CD14-positive monocyte (primary cell): ENCODE measurements around the gene LRIT1. TPM values are rescaled to one million over a fixed set of nuclear protein-coding genes. Genes with fewer than 3 reads are reported as not detected.

Experiments used
- DNase-seq, 3 donors: peaks; one replicate each; pipeline ENCODE4 v3.0.0-alpha.2; 2011 to 2022
- H2AFZ ChIP-seq: 2 replicates; pipeline ENCODE4 v1.6.0; 2012; ENCODE audit warnings: mild to moderate bottlenecking, low read depth, low read length, inconsistent platforms; ENCODE audit not compliant: insufficient read depth, poor library complexity, severe bottlenecking
- H3K27ac ChIP-seq, 2 donors: 1 replicate in 1 of 2; 2 replicates in 1 of 2; pipeline ENCODE4 v1.5.1; 2012 to 2013; ENCODE audit warnings: low read length in 2 of 2, control low read depth in 1 of 2, inconsistent platforms in 1 of 2, low read depth in 1 of 2, mild to moderate bottlenecking in 1 of 2
- H3K27me3 ChIP-seq, 2 donors: one replicate each; pipeline versions ENCODE4 v1.6.0 to v1.6.1; 2011 to 2013; ENCODE audit warnings: low read length in 2 of 2; ENCODE audit not compliant: control insufficient read depth in 2 of 2, insufficient read depth in 2 of 2
- H3K36me3 ChIP-seq, 2 donors: replicated peaks in 1 of 2; 1 replicate in 1 of 2; 2 replicates in 1 of 2; pipeline versions ENCODE4 v1.5.1 to v1.6.1; 2012 to 2013; ENCODE audit warnings: low read length in 2 of 2, control low read depth in 1 of 2, inconsistent platforms in 1 of 2, mild to moderate bottlenecking in 1 of 2; ENCODE audit not compliant: insufficient read depth in 2 of 2, control insufficient read depth in 1 of 2
- H3K4me1 ChIP-seq, 2 donors: 1 replicate in 1 of 2; 2 replicates in 1 of 2; pipeline versions ENCODE4 v1.5.1 to v1.6.1; 2012 to 2013; ENCODE audit warnings: low read length in 2 of 2, control low read depth in 1 of 2, inconsistent platforms in 1 of 2, mild to moderate bottlenecking in 1 of 2, moderate library complexity in 1 of 2; ENCODE audit not compliant: insufficient read depth in 2 of 2, control insufficient read depth in 1 of 2
- H3K4me2 ChIP-seq: replicated peaks from 2 replicates; pipeline ENCODE3; 2012; ENCODE audit warnings: low read length, moderate library complexity, mild to moderate bottlenecking; ENCODE audit not compliant: poor library complexity, severe bottlenecking; ENCODE audit errors: extremely low read depth
- H3K4me3 ChIP-seq, 3 experiments: fragments of 200-600 bp in 1 of 3; sonication (generic) in 1 of 3; replicated peaks in 1 of 3; 1 replicate in 2 of 3; 2 replicates in 1 of 3; pipeline ENCODE4 v1.5.1; 2011 to 2013; ENCODE audit warnings: low read length in 3 of 3, mild to moderate bottlenecking in 3 of 3, control low read depth in 2 of 3, low read depth in 2 of 3, inconsistent platforms in 1 of 3, moderate library complexity in 1 of 3
- H3K79me2 ChIP-seq: 2 replicates; pipeline ENCODE4 v1.6.0; 2012; ENCODE audit warnings: mild to moderate bottlenecking, control low read depth, inconsistent platforms, low read length, moderate library complexity; ENCODE audit not compliant: insufficient read depth
- H3K9ac ChIP-seq: 2 replicates; pipeline ENCODE4 v1.6.0; 2017; ENCODE audit warnings: low read length, mild to moderate bottlenecking; ENCODE audit not compliant: insufficient read depth, poor library complexity, severe bottlenecking
- H3K9me3 ChIP-seq, 2 donors: replicated peaks in 1 of 2; 1 replicate in 1 of 2; 2 replicates in 1 of 2; pipeline versions ENCODE4 v1.5.1 to v1.6.1; 2012 to 2013; ENCODE audit warnings: low read length in 2 of 2, control low read depth in 1 of 2; ENCODE audit not compliant: control insufficient read depth in 1 of 2, insufficient read depth in 1 of 2
- H4K20me1 ChIP-seq: 2 replicates; pipeline ENCODE4 v1.6.0; 2012; ENCODE audit warnings: mild to moderate bottlenecking, low read length, control low read depth, moderate library complexity; ENCODE audit not compliant: insufficient read depth
- H3K27ac Mint-ChIP-seq, 7 donors: one replicate each; pipeline ENCODE4 v1.8.0; 2020; ENCODE audit warnings: mild to moderate bottlenecking in 7 of 7, mixed read lengths in 7 of 7, moderate library complexity in 6 of 7, inconsistent platforms in 2 of 7
- H3K27me3 Mint-ChIP-seq, 3 donors: one replicate each; pipeline ENCODE4 v1.8.0; 2021 to 2022; ENCODE audit warnings: low read depth in 3 of 3, mild to moderate bottlenecking in 3 of 3, mixed read lengths in 3 of 3, moderate library complexity in 3 of 3, inconsistent platforms in 1 of 3
- H3K36me3 Mint-ChIP-seq, 2 donors: one replicate each; pipeline ENCODE4 v1.8.0; 2020; ENCODE audit warnings: mixed read lengths in 2 of 2, inconsistent platforms in 1 of 2, mild to moderate bottlenecking in 1 of 2
- H3K4me1 Mint-ChIP-seq: one replicate; pipeline ENCODE4 v1.8.0; 2020; ENCODE audit warnings: mild to moderate bottlenecking, mixed read lengths
- H3K4me3 Mint-ChIP-seq, 2 donors: one replicate each; pipeline ENCODE4 v1.8.0; 2020; ENCODE audit warnings: mild to moderate bottlenecking in 2 of 2, mixed read lengths in 2 of 2, moderate library complexity in 1 of 2
- H3K9me3 Mint-ChIP-seq, 7 donors: one replicate each; pipeline ENCODE4 v1.8.0; 2020 to 2022; ENCODE audit warnings: mixed read lengths in 7 of 7, mild to moderate bottlenecking in 6 of 7, moderate library complexity in 6 of 7, inconsistent platforms in 2 of 7
- CTCF ChIP-seq: fragments of 200-600 bp; IDR thresholded peaks from one replicate; pipeline ENCODE4 v1.8.0; 2022; ENCODE audit warnings: antibody characterized with exemption, mild to moderate bottlenecking
- WGBS: methylation state at CpG from one replicate; pipeline ENCODE4 v1.1.5; 2013; ENCODE audit warnings: missing lambda C conversion rate; ENCODE audit not compliant: insufficient coverage; 5-methylcytosine and 5-hydroxymethylcytosine counted together
- intact Hi-C, 2 donors: fragments of 100-400 bp; cut with micrococcal nuclease; formaldehyde crosslinking; loops; one replicate each; pipeline versions ENCODE4 v1.15.0 to v1.15.1; 2023
- polyA plus RNA-seq, 3 donors: library from polyadenylated mRNA; depleted of rRNA in 1 of 3; unstranded in 2 of 3; stranded (reverse) in 1 of 3; fragments of 300-500 nt in 2 of 3; fragments of >200 nt in 1 of 3; fragmentation: Illumina TruSeq in 2 of 3; gene quantifications; 1 replicate in 2 of 3; 2 replicates in 1 of 3; pipeline ENCODE4 v1.2.3, GENCODE V29; 2012 to 2021

The LRIT1 gene
- polyA plus RNA-seq, 3 donors = not detected

DNA sequence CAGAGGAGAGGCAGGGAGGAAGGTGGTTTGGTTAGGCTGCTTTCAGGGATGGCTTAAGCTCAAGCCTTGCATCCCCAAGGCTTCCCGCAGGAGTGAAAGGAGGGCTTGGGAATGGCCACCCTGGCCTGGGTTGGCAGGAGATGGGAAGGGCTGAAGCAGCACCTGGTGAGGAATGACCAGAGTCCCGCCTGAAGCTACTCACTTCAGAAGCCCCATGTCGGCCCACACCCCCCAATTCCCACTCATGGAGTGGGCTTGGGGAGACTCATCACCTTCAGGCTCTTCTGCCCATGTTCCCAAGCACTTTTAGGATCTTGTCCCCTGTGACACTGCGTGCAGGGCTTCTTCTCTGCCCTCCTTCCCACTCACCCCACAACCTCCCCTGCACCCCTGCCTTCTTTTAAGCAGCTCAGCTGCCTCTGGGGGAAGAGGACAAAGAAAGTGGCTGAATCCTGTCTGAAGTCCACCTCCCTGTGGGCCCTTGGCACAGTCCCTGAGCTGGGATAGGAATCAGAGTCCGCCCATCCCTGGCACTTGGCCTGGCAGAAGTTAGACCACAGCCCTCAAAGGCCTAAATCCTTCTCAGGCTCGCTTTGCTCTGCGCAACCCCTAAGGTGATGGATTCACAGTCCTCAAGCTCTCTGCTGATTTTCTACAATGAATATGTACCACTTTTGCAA is 20.0 kb upstream of the LRIT1 start:
- no peaks in the 10 kb centered on the region for H3K27me3 ChIP-seq
- Mint-ChIP-seq H3K27ac (no peak overlapping the region), H3K4me3 (no peak overlapping the region), H3K9me3 (no peaks in the 10 kb centered on the region), H3K4me1 (peaks cover 6% of the 10 kb centered on the region), H3K36me3 (no peaks in the 10 kb centered on the region), H3K27me3 (peaks cover 2 to 9% (median 3%) of the 10 kb centered on the region in 3 donors)
- TF ChIP-seq CTCF = no peak
- no peak overlapping the region for H3K4me2 ChIP-seq
- H3K79me2 ChIP-seq = no peaks in the 10 kb centered on the region
- no peak for DNase-seq
- H3K4me1 ChIP-seq = no peaks in the 10 kb centered on the region
- 83% methylated on average over 4 of the region's 7 CpGs for WGBS
- H3K9me3 ChIP-seq = no peaks in the 10 kb centered on the region
- no peak overlapping the region for H3K4me3 ChIP-seq
- intact Hi-C loops = no loop called here
- no peak overlapping the region for H3K9ac ChIP-seq
- H4K20me1 ChIP-seq = no peaks in the 10 kb centered on the region
- H2AFZ ChIP-seq = no peak overlapping the region
- H3K36me3 ChIP-seq = no peaks in the 10 kb centered on the region
- no peak overlapping the region for H3K27ac ChIP-seq

- H3K27me3 Mint-ChIP-seq = peaks cover 0 to 13% (median 6%) of the 10 kb centered on the region in 3 donors
- Histone ChIP-seq H3K36me3 (no peaks in the 10 kb centered on the region), H4K20me1 (no peaks in the 10 kb centered on the region)
Measured at GRCh38 chr10:84258034-84258695, 16.8 kb upstream of the LRIT1 start.

More at GRCh38 chr10:84258034-84258695, 16.8 kb upstream of the LRIT1 start:
- H3K4me1 ChIP-seq = no peaks in the 10 kb centered on the region
- WGBS = 99% methylated on average over 5 of the region's 7 CpGs
- H3K79me2 ChIP-seq = no peaks in the 10 kb centered on the region
- no peak for TF ChIP-seq CTCF
- intact Hi-C loops = no loop called here
- no peak overlapping the region for H2AFZ ChIP-seq
- H3K4me3 ChIP-seq = no peak overlapping the region
- H3K27me3 ChIP-seq = no peaks in the 10 kb centered on the region
- H3K27ac Mint-ChIP-seq = no peak overlapping the region
- H3K36me3 Mint-ChIP-seq = no peaks in the 10 kb centered on the region
- H3K4me1 Mint-ChIP-seq = peaks cover 6% of the 10 kb centered on the region
- no peak overlapping the region for H3K4me3 Mint-ChIP-seq
- H3K4me2 ChIP-seq = no peak overlapping the region
- H3K9me3 Mint-ChIP-seq = no peaks in the 10 kb centered on the region
- no peak for DNase-seq
- no peak overlapping the region for H3K9ac ChIP-seq
- H3K27ac ChIP-seq = no peak overlapping the region
- H3K9me3 ChIP-seq = no peaks in the 10 kb centered on the region
